Islet precursor cell (in vitro differentiated cells): ENCODE data around the gene OR2M4.
"Not testable (repeated sequence)": the region's sequence is repeated elsewhere in the genome, so short reads cannot be mapped to it uniquely, and the experiment has no call there.

Source experiments
- DNase-seq: peaks from one replicate; pipeline ENCODE4 v3.0.0-alpha.2; 2018

Gene OR2M4, protein sequence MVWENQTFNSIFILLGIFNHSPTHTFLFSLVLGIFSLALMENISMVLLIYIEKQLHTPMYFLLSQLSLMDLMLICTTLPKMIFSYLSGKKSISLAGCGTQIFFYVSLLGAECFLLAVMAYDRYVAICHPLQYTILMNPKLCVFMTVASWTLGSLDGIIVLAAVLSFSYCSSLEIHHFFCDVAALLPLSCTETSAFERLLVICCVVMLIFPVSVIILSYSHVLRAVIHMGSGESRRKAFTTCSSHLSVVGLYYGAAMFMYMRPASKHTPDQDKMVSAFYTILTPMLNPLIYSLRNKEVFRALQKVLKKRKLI

DNA sequence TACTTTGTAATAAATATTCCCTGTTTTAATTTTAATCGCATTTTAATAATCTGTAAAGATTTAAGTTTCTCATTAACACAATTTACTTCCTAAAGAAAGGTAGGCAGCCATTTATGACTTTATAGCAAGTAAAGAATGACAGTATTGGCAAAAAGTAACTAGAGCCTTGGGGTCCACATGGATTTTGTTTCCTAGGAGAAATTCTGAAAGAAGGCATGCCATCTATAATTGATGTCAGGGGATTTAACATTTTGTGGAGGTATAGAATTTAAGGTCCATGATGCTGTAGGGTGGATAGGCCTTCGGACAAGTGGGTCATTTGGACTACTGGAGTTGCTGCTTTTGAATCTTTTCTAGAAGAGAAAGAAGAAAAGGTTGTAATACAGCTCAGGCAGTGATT, at the start of gene OR2M4:
Gene OR2M4 (plus strand): TSS at position 301 of the 400 bp plus-strand sequence. CDS start 7,512 bp downstream, outside the sequence.
- DNase-seq: no peak

DNA sequence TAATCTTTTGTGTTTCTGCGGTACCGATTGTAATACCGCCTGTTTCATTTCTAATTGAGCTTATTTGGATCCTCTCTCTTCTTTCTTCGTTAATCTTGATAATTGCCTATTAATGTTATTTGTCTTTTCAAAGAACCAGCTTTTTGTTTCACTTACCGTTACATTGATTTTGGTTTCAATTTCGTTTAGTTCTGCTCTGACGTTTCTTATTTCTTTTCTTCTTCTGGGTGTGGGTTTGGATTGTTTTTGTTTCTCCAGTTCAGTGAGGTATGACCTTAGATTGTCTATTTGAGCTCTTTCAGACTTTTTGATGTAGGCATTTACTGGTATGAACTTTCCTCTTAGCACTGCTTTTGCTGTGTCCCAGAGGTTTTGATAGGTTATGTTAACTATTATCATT, 47.2 kb upstream of the OR2M4 start:
- no peak for DNase-seq

DNA sequence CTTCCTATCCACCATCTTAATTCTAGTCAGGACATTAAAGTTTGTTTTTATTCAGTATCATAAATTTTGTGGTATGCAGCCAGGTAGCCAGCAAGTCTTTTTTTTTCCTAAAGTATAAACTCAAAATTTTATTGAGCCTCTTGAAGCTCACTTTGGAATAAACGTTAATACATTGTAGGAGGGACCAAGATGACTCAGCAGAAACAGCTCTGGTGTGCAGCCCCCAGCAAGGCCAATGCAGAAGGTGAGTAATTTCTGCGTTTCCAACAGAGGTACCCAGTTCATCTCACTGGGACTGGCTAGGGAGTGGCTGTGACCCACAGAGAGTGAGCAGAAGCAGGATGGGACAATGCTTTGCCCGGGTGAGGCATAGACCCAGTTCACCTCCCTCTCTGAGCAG, 43.9 kb upstream of the OR2M4 start:
- no peak for DNase-seq

DNA sequence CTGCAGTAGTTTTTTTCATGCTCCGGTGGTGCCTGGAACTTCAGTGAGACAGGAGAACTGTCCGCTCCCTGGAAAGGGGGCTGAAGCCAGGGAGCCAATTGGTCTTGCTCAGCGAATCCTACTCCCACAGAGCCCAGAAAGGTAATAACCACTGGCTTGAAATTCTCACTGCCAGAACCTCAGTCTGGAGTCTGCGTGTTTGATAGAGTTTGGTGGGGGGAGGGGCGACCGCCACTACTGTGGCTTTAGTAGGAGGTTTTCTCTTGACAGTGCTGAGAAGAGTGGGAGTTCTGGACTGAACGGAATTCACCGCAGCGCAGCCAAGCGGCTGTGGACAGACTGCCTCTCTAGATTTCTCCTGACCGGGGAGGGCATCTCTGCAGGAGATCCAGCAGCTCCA, 42.2 kb upstream of the OR2M4 start:
- DNase-seq: no peak

DNA sequence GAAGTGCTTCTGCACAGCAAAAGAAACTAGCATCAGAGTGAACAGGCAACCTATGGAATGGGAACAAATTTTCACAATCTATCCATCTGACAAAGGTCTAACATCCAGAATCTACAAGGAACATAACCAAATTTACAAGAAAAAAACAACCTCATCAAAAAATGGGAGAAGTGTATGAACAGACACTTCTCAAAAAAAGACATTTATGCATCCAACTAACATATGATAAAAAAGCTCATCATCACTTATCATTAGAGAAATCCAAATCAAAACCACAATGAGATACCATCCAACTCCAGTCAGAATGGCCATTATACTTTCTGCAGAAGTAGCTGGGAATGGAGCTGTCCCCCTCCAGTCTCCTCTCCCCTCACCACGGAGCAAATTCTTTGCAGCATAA, 37.1 kb upstream of the OR2M4 start:
- DNase-seq: no peak

DNA sequence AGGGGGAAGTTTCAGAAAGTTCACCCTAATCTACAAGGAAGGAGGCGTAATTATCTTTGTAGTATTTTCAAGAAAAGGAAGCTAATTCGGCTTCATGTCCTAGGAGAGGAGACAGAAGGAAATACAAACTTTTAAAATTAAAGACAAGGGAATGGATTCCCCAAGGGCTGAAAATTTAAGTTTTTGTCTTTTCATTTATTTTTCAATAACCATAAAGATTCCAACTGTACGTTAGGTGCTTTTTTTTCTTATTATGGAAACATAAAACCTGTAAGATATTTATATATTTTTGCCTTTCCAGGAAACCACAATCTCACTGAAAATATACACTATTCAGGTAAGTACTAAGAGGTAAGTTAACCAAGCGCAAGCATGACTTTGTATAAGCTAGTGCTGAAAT, 34.3 kb upstream of the OR2M4 start, which contains the start of gene OR2M3:
Gene OR2M3 (plus strand): TSS at position 301 of the 400 bp plus-strand sequence. CDS start 5,803 bp downstream, outside the sequence.
- no peak for DNase-seq

DNA sequence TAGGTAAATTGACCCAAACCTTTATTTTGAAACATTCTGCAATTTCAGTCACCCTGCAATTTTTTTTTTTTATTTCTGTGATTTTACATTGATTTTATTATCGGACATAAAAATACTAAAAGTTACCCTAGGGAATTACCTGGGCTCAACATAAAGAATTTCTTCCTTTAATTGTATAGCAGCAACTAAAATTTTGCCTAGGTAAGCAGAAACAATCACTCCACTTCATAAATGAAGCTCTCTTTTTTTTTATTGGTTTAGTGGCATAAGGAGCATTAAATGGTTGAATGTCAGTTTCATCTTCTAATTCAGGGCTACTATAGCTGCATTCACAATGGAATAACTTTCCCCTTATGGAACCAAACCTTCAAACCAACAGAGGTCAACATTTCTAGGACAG, 15.3 kb upstream of the OR2M4 start:
- no peak for DNase-seq

DNA sequence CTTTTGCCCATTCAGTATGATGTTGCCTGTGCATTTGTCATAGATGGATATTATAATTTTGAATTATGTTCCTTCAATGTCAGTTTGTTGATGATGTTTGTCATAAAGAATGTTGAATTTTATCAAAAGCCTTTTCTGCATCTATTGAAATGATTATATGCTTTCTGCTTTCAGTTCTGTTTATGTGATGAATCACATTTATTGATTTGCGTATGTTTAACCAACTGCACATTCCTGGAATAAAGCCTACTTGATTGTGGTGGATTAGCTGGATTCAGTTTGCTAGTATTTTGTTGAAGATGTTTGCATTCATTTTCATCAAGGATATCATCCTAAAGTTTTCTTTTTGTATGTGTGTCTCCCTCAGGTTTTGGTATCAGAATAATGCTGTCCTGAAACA, 5.7 kb upstream of the OR2M4 start:
- DNase-seq: no peak

DNA sequence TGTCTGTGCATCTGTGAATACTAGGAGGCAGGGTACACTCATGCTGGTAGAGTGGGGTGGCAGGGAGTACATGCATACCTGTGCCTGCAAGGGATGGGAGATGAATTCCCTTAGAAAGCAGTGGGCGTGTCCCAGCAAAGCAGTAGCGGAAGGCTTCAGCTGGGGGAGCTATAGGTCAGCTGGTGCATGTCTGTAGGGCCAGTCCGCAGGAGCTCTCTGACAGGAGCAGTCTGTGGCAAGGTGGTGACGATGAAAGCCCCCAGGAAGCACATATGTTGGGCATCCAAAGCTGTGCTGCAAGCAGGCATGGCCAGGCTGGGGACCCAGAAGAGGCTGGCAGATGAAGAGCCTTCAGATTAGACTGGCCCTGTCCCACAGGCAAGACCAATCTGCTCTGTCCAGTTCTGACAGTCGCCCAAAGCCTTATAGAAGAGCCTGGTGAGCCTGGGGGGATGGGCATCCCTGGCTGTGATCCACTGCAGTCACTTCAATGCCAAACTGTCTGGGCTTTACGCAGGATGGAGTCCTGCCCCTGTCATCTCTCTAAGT, 1.8 kb upstream of the OR2M4 start:
- no peak for DNase-seq

DNA sequence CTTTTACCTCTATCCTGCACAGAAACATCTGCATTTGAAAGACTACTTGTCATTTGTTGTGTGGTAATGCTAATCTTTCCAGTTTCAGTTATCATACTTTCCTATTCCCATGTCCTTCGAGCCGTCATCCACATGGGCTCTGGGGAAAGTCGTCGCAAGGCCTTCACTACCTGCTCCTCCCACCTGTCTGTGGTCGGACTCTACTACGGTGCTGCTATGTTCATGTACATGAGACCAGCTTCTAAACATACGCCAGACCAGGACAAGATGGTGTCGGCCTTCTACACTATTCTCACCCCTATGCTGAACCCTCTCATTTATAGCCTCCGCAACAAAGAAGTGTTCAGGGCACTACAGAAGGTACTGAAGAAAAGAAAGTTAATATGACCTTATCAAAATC, 8.3 kb downstream of the OR2M4 start:
- no peak for DNase-seq

DNA sequence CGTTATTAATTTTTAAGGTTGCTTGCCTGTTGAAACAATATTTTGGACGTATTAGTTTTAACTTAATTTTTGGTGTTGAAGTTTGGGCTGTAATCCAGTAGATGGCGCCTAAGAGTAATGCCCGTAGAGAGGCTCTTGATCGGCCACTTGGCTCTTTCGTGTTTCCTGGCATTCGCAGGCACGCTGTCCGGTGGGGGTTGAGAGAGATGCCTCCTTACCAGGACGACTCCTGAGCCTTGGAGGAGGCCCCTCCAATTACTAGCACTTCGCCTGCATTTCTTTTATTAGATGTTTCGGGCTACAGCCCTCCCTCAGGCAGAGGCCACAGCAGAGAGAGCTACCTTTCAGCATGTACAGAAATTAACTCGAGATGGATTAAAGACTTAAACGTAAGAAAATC, 12.0 kb downstream of the OR2M4 start:
- DNase-seq: peak; percentile 43

DNA sequence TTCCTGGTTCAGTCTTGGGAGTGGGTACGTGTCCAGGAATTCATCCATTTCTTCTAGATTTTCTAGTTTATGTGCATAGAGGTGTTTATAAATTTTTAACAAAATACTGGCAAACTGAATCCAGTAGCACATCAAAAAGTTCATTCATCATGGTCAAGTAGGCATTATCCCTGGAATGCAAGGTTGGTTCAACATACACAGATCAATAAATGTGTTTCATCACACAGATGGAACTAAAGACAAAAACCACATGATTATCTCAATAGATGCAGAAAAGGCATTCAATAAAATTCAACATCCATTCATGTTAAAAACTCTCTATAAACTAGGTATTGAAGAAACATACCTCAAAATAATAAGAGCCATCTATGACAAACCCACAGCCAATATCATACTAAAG, 28.1 kb downstream of the OR2M4 start:
- DNase-seq: not testable (repeated sequence)

DNA sequence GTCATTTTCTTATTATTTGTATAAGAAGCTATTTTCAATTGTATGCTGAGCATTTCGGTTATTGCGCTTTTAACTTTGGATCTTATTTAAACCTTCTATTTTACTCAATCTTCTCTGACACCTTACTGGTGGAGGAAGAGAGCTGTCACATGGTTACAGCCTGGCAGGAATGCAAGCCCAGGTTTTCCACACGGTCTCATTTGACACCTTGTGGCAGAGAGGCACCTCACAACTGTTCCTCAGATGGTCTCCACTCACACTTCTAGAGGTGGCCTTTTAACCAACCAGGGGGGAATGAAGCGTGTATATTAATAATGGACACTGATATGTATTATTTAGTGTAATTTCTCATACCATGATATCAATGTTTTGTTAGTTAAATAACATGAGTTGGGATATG, 37.0 kb downstream of the OR2M4 start:
- DNase-seq: no peak

DNA sequence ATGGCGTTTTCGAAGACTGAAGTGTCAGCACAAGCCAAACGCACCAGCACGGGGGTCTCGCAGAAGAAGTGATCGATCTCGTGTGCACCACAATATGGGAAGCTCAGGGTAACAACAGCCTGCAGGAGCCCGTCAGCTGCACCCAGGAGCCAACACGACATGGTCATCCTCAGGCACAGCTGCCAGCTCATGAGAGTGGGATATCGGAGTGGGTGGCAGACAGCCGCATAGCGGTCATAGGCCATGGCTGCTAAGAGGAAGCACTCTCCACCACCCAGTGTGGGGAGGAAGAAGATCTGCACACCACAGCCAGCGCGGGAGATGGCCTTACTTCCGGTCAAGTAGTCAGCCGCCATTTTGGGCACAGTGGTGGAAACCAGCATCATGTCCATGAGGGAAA, 42.0 kb downstream of the OR2M4 start:
- DNase-seq: not testable (repeated sequence)

DNA sequence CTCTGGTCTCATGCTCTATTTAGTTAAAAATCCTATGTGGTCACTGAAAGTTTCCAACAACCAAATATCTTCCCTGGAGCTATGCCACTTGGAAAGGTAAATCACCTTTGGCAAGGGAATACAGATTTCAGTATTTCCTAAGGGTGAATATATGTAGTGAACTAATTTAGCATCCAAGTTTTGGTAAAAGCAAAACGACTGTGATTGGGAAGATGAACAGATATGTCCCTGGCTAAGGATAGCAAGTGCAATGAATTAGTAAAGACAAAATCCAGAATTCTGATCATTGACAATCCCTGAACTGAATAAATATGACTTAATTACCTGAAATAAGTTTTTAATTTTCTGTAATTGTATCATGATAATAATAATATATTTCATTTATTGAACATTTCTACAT, 46.7 kb downstream of the OR2M4 start, which contains the start of gene OR2T33:
Gene OR2T33 (minus strand): TSS at position 101 of the 400 bp plus-strand sequence. CDS start 4,162 bp downstream, outside the sequence.
- DNase-seq: no peak

DNA sequence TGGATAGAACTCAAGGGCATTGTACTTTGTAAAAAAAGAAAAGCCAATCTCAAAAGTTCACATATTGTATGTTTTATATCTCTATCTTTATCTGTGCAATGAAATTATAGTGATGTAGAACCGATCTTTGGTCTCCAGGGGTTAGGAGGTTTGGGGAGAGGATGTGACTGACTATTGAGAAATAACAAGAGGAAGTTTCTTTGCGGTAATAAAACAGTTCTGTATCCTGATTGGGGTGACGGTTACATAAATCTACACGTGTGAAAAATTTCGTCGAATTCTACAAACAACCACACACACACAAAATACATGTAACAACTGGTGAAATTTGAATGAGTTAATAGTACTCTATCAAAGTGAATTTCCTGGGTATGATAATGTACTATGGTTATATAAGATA, 57.2 kb downstream of the OR2M4 start:
- no peak for DNase-seq
